H1 (cell line): ENCODE data around the gene CAP1. TPM values are rescaled to one million over a fixed set of nuclear protein-coding genes. Genes with fewer than 3 reads are reported as not detected.

Source experiments
- CTCF ChIA-PET: fragments of 300-600 bp; sonication (Branson Sonifier 250); formaldehyde crosslinking; loops from one replicate; lab custom pipeline; 2021; ENCODE audit not compliant: partially characterized antibody; lab: Charles Lee
- POLR2A ChIA-PET: fragments of 300-600 bp; sonication (Branson Sonifier 250); formaldehyde crosslinking; loops from one replicate; lab custom pipeline; 2021; ENCODE audit warnings: inconsistent platforms; ENCODE audit not compliant: partially characterized antibody; lab: Charles Lee
- DNase-seq, 2 experiments: peaks; one replicate each; pipeline versions ENCODE4 v3.0.0 to v3.0.0-alpha.2; 2010 to 2022; ENCODE audit warnings: low spot score in 2 of 2, low read depth in 1 of 2, mixed read lengths in 1 of 2
- FAIRE-seq: peaks from 2 replicates; lab custom pipeline; 2011; peaks lifted over from hg19 to GRCh38; lab: Jason Lieb, UNC
- H2AFZ ChIP-seq: 2 replicates; pipeline ENCODE4 v1.8.1; 2012; ENCODE audit warnings: low read length, inconsistent platforms
- H2AK5ac ChIP-seq: 2 replicates; pipeline ENCODE4 v1.6.1; 2013; ENCODE audit warnings: low read depth, low read length
- H2BK120ac ChIP-seq: replicated peaks from 2 replicates; pipeline ENCODE3; 2013; ENCODE audit warnings: low read depth, low read length, inconsistent platforms
- H2BK12ac ChIP-seq: 2 replicates; pipeline ENCODE4 v1.6.1; 2013; ENCODE audit warnings: low read depth, low read length
- H2BK15ac ChIP-seq: 2 replicates; pipeline ENCODE4 v1.6.1; 2013; ENCODE audit warnings: low read length
- H2BK20ac ChIP-seq: 2 replicates; pipeline ENCODE4 v1.6.1; 2013; ENCODE audit warnings: low read length
- H2BK5ac ChIP-seq: 2 replicates; pipeline ENCODE4 v1.6.1; 2013; ENCODE audit warnings: low read depth, low read length
- H3K14ac ChIP-seq: 2 replicates; pipeline ENCODE4 v1.6.1; 2013; ENCODE audit warnings: inconsistent platforms; ENCODE audit not compliant: insufficient read length
- H3K18ac ChIP-seq: 2 replicates; pipeline ENCODE4 v1.6.1; 2013; ENCODE audit warnings: low read length; ENCODE audit errors: extremely low read depth
- H3K23ac ChIP-seq: 2 replicates; pipeline ENCODE4 v1.6.1; 2013; ENCODE audit warnings: inconsistent platforms; ENCODE audit not compliant: insufficient read length
- H3K23me2 ChIP-seq: 2 replicates; pipeline ENCODE4 v1.6.1; 2013; ENCODE audit warnings: low read depth, low read length
- H3K27ac ChIP-seq: 2 replicates; pipeline ENCODE4 v1.6.1; 2011; ENCODE audit warnings: low read depth, low read length, inconsistent platforms
- H3K27me3 ChIP-seq, 4 experiments: replicated peaks in 1 of 4; 1 replicate in 1 of 4; 2 replicates in 3 of 4; pipeline versions ENCODE4 v1.6.1 to v1.8.1; 2011 to 2013; ENCODE audit warnings: low read length in 3 of 4, mild to moderate bottlenecking in 3 of 4, inconsistent platforms in 2 of 4, mixed read lengths in 2 of 4, moderate library complexity in 1 of 4; ENCODE audit not compliant: control insufficient read depth in 3 of 4, insufficient read depth in 3 of 4; ENCODE audit errors: extremely low read depth in 1 of 4
- H3K36me3 ChIP-seq, 4 experiments: 2 replicates each; pipeline versions ENCODE4 v1.6.1 to v1.8.1; 2011 to 2013; ENCODE audit warnings: mild to moderate bottlenecking in 4 of 4, low read length in 3 of 4, moderate library complexity in 2 of 4, control low read depth in 1 of 4, inconsistent platforms in 1 of 4; ENCODE audit not compliant: insufficient read depth in 4 of 4, control insufficient read depth in 2 of 4
- H3K4ac ChIP-seq: replicated peaks from 2 replicates; pipeline ENCODE3; 2013; ENCODE audit warnings: low read length, low read depth, mixed read lengths, inconsistent platforms; ENCODE audit not compliant: insufficient read length
- H3K4me1 ChIP-seq, 4 experiments: replicated peaks in 1 of 4; 1 replicate in 1 of 4; 2 replicates in 3 of 4; pipeline versions ENCODE4 v1.6.1 to v1.8.1; 2011 to 2013; ENCODE audit warnings: low read length in 3 of 4, inconsistent platforms in 2 of 4, mixed read lengths in 1 of 4; ENCODE audit not compliant: insufficient read depth in 4 of 4, control insufficient read depth in 3 of 4
- H3K4me2 ChIP-seq, 2 experiments: 2 replicates each; pipeline versions ENCODE4 v1.6.1 to v1.8.1; 2011 to 2013; ENCODE audit warnings: low read depth in 2 of 2, low read length in 2 of 2, control low read depth in 1 of 2, inconsistent platforms in 1 of 2, mild to moderate bottlenecking in 1 of 2; ENCODE audit not compliant: insufficient read depth in 1 of 2
- H3K4me3 ChIP-seq, 4 experiments: fragments of 200-600, 300-600 bp in 1 of 4; sonication (generic), shearing (Covaris generic), sonication (Bioruptor Twin) in 1 of 4; 2 replicates each; pipeline versions ENCODE4 v1.5.1 to v1.8.1; 2011 to 2016; ENCODE audit warnings: low read length in 4 of 4, low read depth in 3 of 4, control low read depth in 2 of 4, inconsistent platforms in 2 of 4, mild to moderate bottlenecking in 2 of 4, mixed read lengths in 1 of 4, moderate library complexity in 1 of 4; ENCODE audit not compliant: insufficient read depth in 2 of 4; ENCODE audit errors: extremely low read depth in 1 of 4
- H3K56ac ChIP-seq: replicated peaks from 2 replicates; pipeline ENCODE3; 2013; ENCODE audit warnings: low read depth, mild to moderate bottlenecking, mixed read lengths, low read length, inconsistent platforms; ENCODE audit not compliant: insufficient read length
- H3K79me1 ChIP-seq: 2 replicates; pipeline ENCODE4 v1.6.1; 2013; ENCODE audit warnings: low read depth, low read length, control low read depth
- H3K79me2 ChIP-seq, 2 experiments: 2 replicates each; pipeline versions ENCODE4 v1.6.1 to v1.8.1; 2012 to 2013; ENCODE audit warnings: low read length in 2 of 2, mild to moderate bottlenecking in 2 of 2, inconsistent platforms in 1 of 2; ENCODE audit not compliant: insufficient read depth in 2 of 2, control insufficient read depth in 1 of 2
- H3K9ac ChIP-seq, 4 experiments: replicated peaks in 1 of 4; 1 replicate in 1 of 4; 2 replicates in 3 of 4; pipeline versions ENCODE4 v1.6.1 to v1.8.1; 2011 to 2013; ENCODE audit warnings: low read depth in 3 of 4, low read length in 3 of 4, control low read depth in 2 of 4, mild to moderate bottlenecking in 2 of 4, moderate library complexity in 2 of 4, inconsistent platforms in 1 of 4; ENCODE audit errors: extremely low read depth in 1 of 4
- H3K9me3 ChIP-seq, 2 experiments: 2 replicates each; pipeline versions ENCODE4 v1.6.1 to v1.8.1; 2012 to 2013; ENCODE audit warnings: mild to moderate bottlenecking in 2 of 2, moderate library complexity in 2 of 2, control low read depth in 1 of 2, inconsistent platforms in 1 of 2, low read depth in 1 of 2, low read length in 1 of 2, mixed read lengths in 1 of 2; ENCODE audit not compliant: insufficient read depth in 2 of 2
- H4K20me1 ChIP-seq, 2 experiments: replicated peaks in 1 of 2; 2 replicates each; pipeline versions ENCODE3 to v1.8.1; 2011 to 2013; ENCODE audit warnings: inconsistent platforms in 2 of 2, low read length in 2 of 2, mild to moderate bottlenecking in 1 of 2; ENCODE audit not compliant: insufficient read depth in 2 of 2, control insufficient read depth in 1 of 2
- H4K5ac ChIP-seq: 2 replicates; pipeline ENCODE4 v1.6.1; 2013; ENCODE audit warnings: low read length, low read depth, mixed read lengths, inconsistent platforms; ENCODE audit not compliant: insufficient read length
- H4K8ac ChIP-seq: 2 replicates; pipeline ENCODE4 v1.8.0; 2013; ENCODE audit warnings: mild to moderate bottlenecking, moderate library complexity, low read length, inconsistent platforms; ENCODE audit not compliant: insufficient read depth; ENCODE audit errors: extremely low read depth
- H4K91ac ChIP-seq: replicated peaks from 2 replicates; pipeline ENCODE3; 2013; ENCODE audit warnings: low read length, mixed read lengths, inconsistent platforms; ENCODE audit not compliant: insufficient read length
- BCL11A ChIP-seq, 2 experiments: IDR thresholded peaks; one replicate each; pipeline ENCODE4 v1.6.1; 2011; ENCODE audit warnings: low read depth in 2 of 2, low read length in 2 of 2, mild to moderate bottlenecking in 2 of 2
- CTCF ChIP-seq, 3 experiments: IDR thresholded peaks; 1 replicate in 2 of 3; 2 replicates in 1 of 3; pipeline versions ENCODE4 v1.5.1 to v1.6.1; 2011; ENCODE audit warnings: low read length in 3 of 3, mild to moderate bottlenecking in 3 of 3, inconsistent platforms in 2 of 3, low read depth in 1 of 3, moderate library complexity in 1 of 3; ENCODE audit not compliant: insufficient read depth in 1 of 3; ENCODE audit errors: control extremely low read depth in 1 of 3
- JUN ChIP-seq: IDR thresholded peaks from 2 replicates; pipeline ENCODE4 v1.6.1; 2011; ENCODE audit warnings: low read depth, mild to moderate bottlenecking, improper control_type of control experiment, low read length
- MAFK ChIP-seq: IDR thresholded peaks from 2 replicates; pipeline ENCODE4 v1.6.1; 2012; ENCODE audit warnings: low read depth, mild to moderate bottlenecking, improper control_type of control experiment, low read length
- RAD21 ChIP-seq, 2 experiments: IDR thresholded peaks in 1 of 2; conservative IDR thresholded peaks in 1 of 2; 2 replicates each; pipeline ENCODE4 v1.6.1; 2011; ENCODE audit warnings: low read depth in 2 of 2, low read length in 2 of 2, improper control_type of control experiment in 1 of 2, inconsistent platforms in 1 of 2, mild to moderate bottlenecking in 1 of 2, moderate library complexity in 1 of 2
- YY1 ChIP-seq: IDR thresholded peaks from 2 replicates; pipeline ENCODE4 v1.6.1; 2011; ENCODE audit warnings: low read depth, mild to moderate bottlenecking, low read length
- WGBS, 2 experiments: shearing (Covaris generic) in 1 of 2; methylation state at CpG; one replicate each; pipeline versions ENCODE4 v1.1.6 to v1.1.7; 2013 to 2015; ENCODE audit warnings: low lambda C conversion rate in 2 of 2, mixed read lengths in 2 of 2, inconsistent platforms in 1 of 2, low coverage in 1 of 2, missing lambda C conversion rate in 1 of 2; ENCODE audit not compliant: insufficient replicate concordance in 2 of 2, insufficient coverage in 1 of 2, insufficient read length in 1 of 2; ENCODE audit errors: extremely low coverage in 1 of 2, missing lambda C conversion rate in 1 of 2; 5-methylcytosine and 5-hydroxymethylcytosine counted together
- polyA plus RNA-seq, 7 experiments: library from polyadenylated mRNA; depleted of rRNA in 3 of 7; stranded (reverse) in 5 of 7; unstranded in 2 of 7; fragments of >200 nt in 5 of 7; fragments of 200-250 nt in 2 of 7; gene quantifications; 1 replicate in 5 of 7; 2 replicates in 1 of 7; 4 replicates in 1 of 7; pipeline versions ENCODE4 v1.2.1 to v1.2.3, GENCODE V29; 2011 to 2013; ENCODE audit warnings: missing spikeins in 2 of 7, mixed read lengths in 2 of 7
- total RNA-seq: library from RNA; stranded (reverse); fragmentation: NEBNext Ultra II Directional; extraction: Animal tissue kit (Norgen Biotek cat#: 25700); gene quantifications from 2 replicates; pipeline ENCODE4 v1.2.1, GENCODE V29; 2021

Gene CAP1
- total and polyA plus RNA-seq, 2 of the 8 experiments (the other 6 are each of a cell fraction or from before 2014, with no cell fraction given), result 140 to 295 TPM

- H3K18ac ChIP-seq, result no peak overlapping the region
- H3K23me2 ChIP-seq, result no peaks in the 10 kb centered on the region
- DNase-seq, result peak in 1 of 2 experiments; percentile 63
- H3K79me1 ChIP-seq, result peaks cover 4% of the 10 kb centered on the region
- H4K5ac ChIP-seq, result no peak overlapping the region
- no peak overlapping the region for H2AK5ac ChIP-seq
- no peak overlapping the region for H3K23ac ChIP-seq
- POLR2A ChIA-PET, result interaction anchor here (1.7 to 2.2 kb wide), 2 partner anchors 10 to 17 kb away, joined by 4 read pairs; no protein-coding TSS in a partner anchor
- H2BK120ac ChIP-seq, result no peak overlapping the region
- H3K9ac ChIP-seq, result no peak overlapping the region
- TF ChIP-seq CTCF (IDR thresholded peaks at IDR 0.05; ENCODE audit: control extremely low read depth in 1 of 3, insufficient read depth in 1 of 3, low read depth in 1 of 3, low read length in 3 of 3) (peak; percentile 3 to 35 (median 29); a peak in 3 of 4 replicates), JUN (no peak), BCL11A (IDR thresholded peaks at IDR 0.05; ENCODE audit: low read depth in 2 of 2, low read length in 2 of 2) (peak in 1 of 2 experiments; percentile 19), RAD21 (IDR thresholded peaks at IDR 0.05 in 1 of 2, conservative IDR thresholded peaks at IDR 0.05 in 1 of 2; ENCODE audit: low read depth in 2 of 2, low read length in 2 of 2) (peak; percentile 10 to 41; a peak in 3 of 4 replicates), MAFK (no peak), YY1 (peak; percentile 87; the same call in 1 of the 2 replicates)
- TF ChIP-seq, all 59 proteins: peak for 4
- Histone ChIP-seq H3K4me2 (peak overlapping the region; percentile 1 to 9; a peak in 1 of 4 replicates), H3K56ac (no peak overlapping the region), H2AFZ (no peak overlapping the region), H3K9me3 (no peaks in the 10 kb centered on the region), H3K4me3 (peak overlapping the region in 1 of 4 experiments; percentile 7; a peak in 1 of 8 replicates), H4K8ac (no peak overlapping the region), H3K27ac (0 out of 2 replicates have a peak overlapping the region, but pooled peaks have one; percentile 2), H3K4me1 (peaks cover 0 to 6% (median 5%) of the 10 kb centered on the region in 4 experiments; a peak in 5 of 7 replicates), H4K20me1 (peaks cover 0 to 13% of the 10 kb centered on the region in 2 experiments), H3K4ac (no peak overlapping the region), H3K14ac (no peak overlapping the region), H3K79me2 (peaks cover 0 to 47% of the 10 kb centered on the region in 2 experiments), H2BK20ac (no peak overlapping the region), H2BK15ac (no peak overlapping the region), H3K36me3 (peaks cover 15 to 51% (median 35%) of the 10 kb centered on the region in 4 experiments; a peak in 7 of 8 replicates), H3K27me3 (no peaks in the 10 kb centered on the region), H4K91ac (no peak overlapping the region), H2BK5ac (no peak overlapping the region), H2BK12ac (no peak overlapping the region; the same call in 1 of the 2 replicates)
- 41% methylated on average over 4 of the region's 4 CpGs; no CpG with 5 or more reads in 1 of the 2 experiments for WGBS, 2 experiments
- CTCF ChIA-PET, result interaction anchor here (0.9 to 1.2 kb wide), 2 partner anchors 11 to 27 kb away, joined by 3 to 4 read pairs; no protein-coding TSS in a partner anchor
- no peak for FAIRE-seq
Measured at GRCh38 chr1:40059338-40059959, 18.9 kb downstream of the CAP1 start.
